Rectal smooth muscle tissue (tissue), 1 donor: ENCODE data around the gene P3H2.
"Not testable (repeated sequence)": the region's sequence is repeated elsewhere in the genome, so short reads cannot be mapped to it uniquely, and the experiment has no call there.

Experiments
- H3K27ac ChIP-seq: one replicate; pipeline ENCODE4 v1.7.0; 2013; ENCODE audit warnings: low read depth, low read length, inconsistent platforms
- H3K27me3 ChIP-seq: one replicate; pipeline ENCODE4 v1.7.0; 2013; ENCODE audit warnings: low read length; ENCODE audit not compliant: control insufficient read depth, insufficient read depth
- H3K36me3 ChIP-seq: one replicate; pipeline ENCODE4 v1.7.0; 2013; ENCODE audit warnings: low read length; ENCODE audit not compliant: control insufficient read depth, insufficient read depth
- H3K4me1 ChIP-seq: one replicate; pipeline ENCODE4 v1.7.0; 2013; ENCODE audit warnings: low read length; ENCODE audit not compliant: control insufficient read depth, insufficient read depth
- H3K4me3 ChIP-seq: one replicate; pipeline ENCODE4 v1.7.0; 2013; ENCODE audit warnings: low read length
- H3K9ac ChIP-seq: one replicate; pipeline ENCODE4 v1.7.0; 2013; ENCODE audit warnings: low read length

P3H2 gene

GRCh38 chr3:189978753-189979152 is 141.9 kb downstream of the P3H2 start:
- Histone ChIP-seq H3K9ac (no peak overlapping the region), H3K27me3 (no peaks in the 10 kb centered on the region), H3K4me1 (peaks cover 28% of the 10 kb centered on the region), H3K4me3 (no peak overlapping the region), H3K36me3 (peaks cover 3% of the 10 kb centered on the region), H3K27ac (no peak overlapping the region)

- Histone ChIP-seq H3K4me1 (peaks cover 23% of the 10 kb centered on the region), H3K27me3 (no peaks in the 10 kb centered on the region), H3K9ac (no peak overlapping the region), H3K27ac (no peak overlapping the region), H3K4me3 (no peak overlapping the region), H3K36me3 (peaks cover 3% of the 10 kb centered on the region)
Measured at GRCh38 chr3:189977174-189977573, 143.5 kb downstream of the P3H2 start.

- Histone ChIP-seq H3K9ac (no peak overlapping the region), H3K27me3 (no peaks in the 10 kb centered on the region), H3K4me3 (no peak overlapping the region), H3K27ac (no peak overlapping the region), H3K36me3 (peaks cover 6% of the 10 kb centered on the region), H3K4me1 (peaks cover 11% of the 10 kb centered on the region)
Measured at GRCh38 chr3:189975391-189975990, 145.2 kb downstream of the P3H2 start.

- Histone ChIP-seq H3K9ac (no peak overlapping the region), H3K36me3 (peaks cover 6% of the 10 kb centered on the region), H3K27ac (no peak overlapping the region), H3K4me1 (peaks cover 11% of the 10 kb centered on the region), H3K4me3 (no peak overlapping the region), H3K27me3 (no peaks in the 10 kb centered on the region)
Measured at GRCh38 chr3:189974359-189974758, 146.3 kb downstream of the P3H2 start.

GRCh38 chr3:189967254-189967865 is 153.3 kb downstream of the P3H2 start:
- Histone ChIP-seq H3K4me1 (no peaks in the 10 kb centered on the region), H3K9ac (no peak overlapping the region), H3K36me3 (peaks cover 2% of the 10 kb centered on the region), H3K27ac (no peak overlapping the region), H3K4me3 (no peak overlapping the region), H3K27me3 (no peaks in the 10 kb centered on the region)

GRCh38 chr3:189966843-189967242 is 153.9 kb downstream of the P3H2 start:
- no peak overlapping the region for H3K9ac ChIP-seq
- H3K4me1 ChIP-seq, result no peaks in the 10 kb centered on the region
- H3K27me3 ChIP-seq, result no peaks in the 10 kb centered on the region
- H3K36me3 ChIP-seq, result peaks cover 2% of the 10 kb centered on the region
- no peak overlapping the region for H3K27ac ChIP-seq
- H3K4me3 ChIP-seq, result no peak overlapping the region

- Histone ChIP-seq H3K27me3 (no peaks in the 10 kb centered on the region), H3K36me3 (no peaks in the 10 kb centered on the region), H3K4me3 (no peak overlapping the region), H3K9ac (no peak overlapping the region), H3K4me1 (no peaks in the 10 kb centered on the region), H3K27ac (no peak overlapping the region)
Measured at GRCh38 chr3:189964623-189965332, 155.9 kb downstream of the P3H2 start.

- Histone ChIP-seq H3K36me3 (no peaks in the 10 kb centered on the region), H3K4me3 (no peak overlapping the region), H3K27ac (no peak overlapping the region), H3K27me3 (no peaks in the 10 kb centered on the region), H3K9ac (no peak overlapping the region), H3K4me1 (no peaks in the 10 kb centered on the region)
Measured at GRCh38 chr3:189962466-189962865, 158.2 kb downstream of the P3H2 start.

- Histone ChIP-seq H3K4me1 (no peaks in the 10 kb centered on the region), H3K36me3 (no peaks in the 10 kb centered on the region), H3K27me3 (no peaks in the 10 kb centered on the region), H3K27ac (no peak overlapping the region), H3K4me3 (no peak overlapping the region), H3K9ac (no peak overlapping the region)
Measured at GRCh38 chr3:189961522-189962161, 159.1 kb downstream of the P3H2 start.

GRCh38 chr3:189961086-189961485 is 159.6 kb downstream of the P3H2 start:
- H3K27me3 ChIP-seq, H3K9ac ChIP-seq, H3K27ac ChIP-seq, H3K4me1 ChIP-seq, H3K4me3 ChIP-seq, H3K36me3 ChIP-seq: not testable (repeated sequence)

GRCh38 chr3:189954733-189955665 is 165.7 kb downstream of the P3H2 start:
- no peak overlapping the region for H3K27ac ChIP-seq
- no peak overlapping the region for H3K4me3 ChIP-seq

GRCh38 chr3:189953551-189953950 is 167.1 kb downstream of the P3H2 start:
- no peaks in the 10 kb centered on the region for H3K27me3 ChIP-seq
- no peak overlapping the region for H3K9ac ChIP-seq
- H3K27ac ChIP-seq, result no peak overlapping the region
- no peaks in the 10 kb centered on the region for H3K4me1 ChIP-seq
- no peak overlapping the region for H3K4me3 ChIP-seq
- no peaks in the 10 kb centered on the region for H3K36me3 ChIP-seq

More at GRCh38 chr3:189954733-189955665, 165.7 kb downstream of the P3H2 start:
- H3K4me1 ChIP-seq, result no peaks in the 10 kb centered on the region
- no peaks in the 10 kb centered on the region for H3K27me3 ChIP-seq
- no peaks in the 10 kb centered on the region for H3K36me3 ChIP-seq
- no peak overlapping the region for H3K9ac ChIP-seq
